HG03196 (cell line): ENCODE results near the gene ITPRID2.
"Not testable (repeated sequence)": the region's sequence is repeated elsewhere in the genome, so short reads cannot be mapped to it uniquely, and the experiment has no call there.

Source experiments
- ATAC-seq: cut with Tn5 transposase; IDR thresholded peaks from one replicate; pipeline ENCODE4 v1.9.1; 2021; ENCODE audit not compliant: unreplicated experiment

The ITPRID2 gene

DNA sequence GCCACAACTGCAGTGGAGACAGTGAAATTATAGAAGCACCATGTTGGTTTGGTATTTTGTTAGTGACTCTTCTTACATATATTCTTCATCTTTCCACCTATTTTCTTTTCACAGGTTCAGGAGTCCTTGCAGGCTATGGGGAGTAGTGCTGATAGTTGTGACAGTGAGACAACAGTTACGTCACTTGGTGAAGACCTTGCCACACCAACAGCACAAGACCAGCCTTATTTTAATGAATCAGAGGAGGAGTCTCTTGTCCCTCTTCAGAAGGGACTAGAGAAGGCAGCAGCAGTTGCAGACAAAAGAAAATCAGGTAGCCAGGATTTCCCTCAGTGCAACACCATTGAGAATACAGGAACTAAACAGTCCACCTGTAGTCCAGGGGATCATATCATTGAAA lies 23.6 kb downstream of the ITPRID2 start:
- ATAC-seq: no peak

GRCh38 chr2:181916726-181917718 lies 25.5 kb downstream of the ITPRID2 start:
- ATAC-seq: no peak

DNA sequence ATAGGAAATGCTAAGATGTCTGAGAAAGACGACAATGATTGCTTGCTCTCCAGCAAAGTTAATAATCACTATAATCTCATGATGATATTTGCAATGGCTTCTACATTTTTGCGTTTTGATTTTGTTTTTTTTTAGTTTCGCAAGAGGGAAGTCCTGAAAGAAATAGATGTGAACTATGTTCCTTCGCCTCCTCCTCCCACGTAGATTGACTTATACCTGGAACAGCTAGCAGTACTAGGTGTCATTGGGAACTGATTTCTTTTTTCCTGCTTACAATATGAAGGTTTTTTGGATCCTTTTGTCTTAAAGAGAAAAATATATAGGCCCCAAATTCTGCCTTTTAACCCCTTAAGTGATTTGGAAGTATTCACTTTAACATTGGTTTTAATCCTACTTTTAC lies 26.7 kb downstream of the ITPRID2 start:
- no peak for ATAC-seq

GRCh38 chr2:181923121-181923520 lies 31.6 kb downstream of the ITPRID2 start:
- ATAC-seq: no peak

DNA sequence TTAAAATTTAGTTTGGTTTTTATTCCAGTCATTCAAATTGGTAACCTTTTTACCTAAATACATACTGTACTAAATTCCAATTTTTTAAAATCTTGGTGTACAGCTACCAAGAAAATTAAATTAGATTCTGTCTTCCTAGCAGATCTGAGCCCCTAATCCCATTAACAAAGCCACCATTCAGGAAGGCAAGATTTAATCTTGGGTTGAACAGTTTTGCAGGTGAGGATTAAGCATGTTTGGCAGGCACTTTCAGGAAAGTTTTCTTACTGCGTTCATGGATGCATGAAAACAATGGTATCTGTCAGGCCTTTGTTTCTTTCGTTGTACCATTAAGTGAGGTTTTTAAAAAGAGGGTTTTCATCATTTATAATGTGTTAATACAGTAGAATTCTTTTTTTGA lies 32.8 kb downstream of the ITPRID2 start:
- ATAC-seq: no peak

- ATAC-seq: no peak
Observed at GRCh38 chr2:181934694-181935093, 43.2 kb downstream of the ITPRID2 start.

DNA sequence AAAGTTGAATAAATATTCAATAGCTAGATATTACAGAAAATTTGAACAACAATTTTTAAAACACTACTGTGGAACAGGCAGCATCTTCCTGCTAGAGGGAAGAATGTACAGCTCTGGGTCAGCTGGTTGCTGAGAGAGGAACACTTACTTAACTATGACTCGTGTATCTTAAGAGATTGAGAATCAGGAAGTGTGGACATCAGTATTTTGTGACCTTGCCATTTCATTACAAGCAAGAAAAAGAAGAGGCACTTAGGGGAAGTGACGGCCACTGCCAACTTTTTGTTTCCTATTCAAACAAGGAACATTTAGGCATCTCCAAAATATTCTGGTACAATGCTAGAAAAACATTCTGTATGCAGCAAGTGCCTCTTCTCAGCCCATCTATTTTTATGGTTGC lies 45.9 kb downstream of the ITPRID2 start:
- no peak for ATAC-seq

DNA sequence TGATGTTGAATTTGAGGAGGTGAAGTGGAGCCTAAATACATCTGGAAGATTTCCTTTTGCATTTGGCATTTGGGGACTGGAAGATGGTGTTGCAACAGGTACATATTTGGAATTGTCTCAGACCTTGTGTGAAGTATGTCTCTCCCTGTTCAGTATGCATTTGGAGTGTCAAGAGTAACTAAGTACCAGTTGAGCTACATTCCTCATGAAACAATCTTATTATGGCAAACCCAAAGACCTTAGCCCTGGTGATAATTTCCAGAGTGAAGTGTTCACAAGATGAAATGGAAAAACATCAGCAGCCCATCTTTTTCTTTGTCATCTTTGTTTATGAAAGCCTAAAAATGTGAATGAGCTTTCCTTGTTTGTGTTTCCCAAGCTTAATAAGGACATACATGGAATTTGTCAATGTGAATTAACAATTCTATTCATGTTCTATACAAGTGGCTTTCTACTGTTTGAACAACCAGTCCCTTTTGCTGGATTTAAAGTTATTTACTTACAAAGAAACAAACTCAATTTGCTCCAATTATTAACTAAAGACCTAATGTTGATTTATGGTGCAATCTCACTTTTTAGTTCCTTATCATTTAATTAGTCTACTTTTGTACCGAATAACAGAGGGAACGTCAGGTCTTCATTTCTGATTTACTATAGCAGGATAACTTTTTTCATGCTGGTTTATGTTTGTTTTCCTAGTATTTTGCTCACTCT lies 52.0 kb downstream of the ITPRID2 start:
- ATAC-seq: no peak

DNA sequence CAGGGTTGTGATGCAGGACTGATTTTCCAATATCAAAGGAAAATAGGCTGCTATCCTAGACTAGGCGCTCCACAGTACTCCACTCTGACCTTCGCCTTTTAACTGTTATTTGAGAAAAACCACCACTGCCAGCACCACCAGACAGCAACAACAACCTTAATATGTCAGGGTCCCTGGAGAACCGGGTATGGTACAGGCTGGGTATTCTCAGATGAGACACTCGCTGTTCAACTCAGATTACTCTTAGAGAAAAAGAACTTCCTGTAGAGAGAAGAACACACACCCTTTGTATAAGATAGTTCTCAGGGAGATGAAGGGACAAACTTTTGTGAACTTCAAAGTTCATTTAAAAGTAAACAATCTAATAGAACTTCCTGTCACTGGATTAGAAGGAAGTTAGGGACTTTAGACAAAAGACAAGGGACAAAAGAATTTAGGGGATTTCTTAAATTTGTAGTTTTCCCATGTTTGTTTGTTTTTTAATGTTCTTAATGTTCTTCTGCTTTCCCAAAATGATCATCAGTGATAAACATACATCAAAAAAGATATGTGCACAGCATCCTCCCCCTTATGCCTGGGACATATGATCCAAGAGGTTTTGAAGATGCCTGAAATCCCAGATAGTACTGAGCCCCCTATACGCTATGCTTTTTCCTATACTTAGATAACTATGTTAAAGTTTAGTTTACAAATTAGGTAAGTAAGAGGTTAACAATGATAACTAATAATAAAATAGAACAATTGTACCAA lies 52.8 kb downstream of the ITPRID2 start:
- no peak for ATAC-seq

- ATAC-seq: no peak
Observed at GRCh38 chr2:181944914-181945291, 53.4 kb downstream of the ITPRID2 start.

- no peak for ATAC-seq
Observed at GRCh38 chr2:181946444-181947127, 55.1 kb downstream of the ITPRID2 start.

DNA sequence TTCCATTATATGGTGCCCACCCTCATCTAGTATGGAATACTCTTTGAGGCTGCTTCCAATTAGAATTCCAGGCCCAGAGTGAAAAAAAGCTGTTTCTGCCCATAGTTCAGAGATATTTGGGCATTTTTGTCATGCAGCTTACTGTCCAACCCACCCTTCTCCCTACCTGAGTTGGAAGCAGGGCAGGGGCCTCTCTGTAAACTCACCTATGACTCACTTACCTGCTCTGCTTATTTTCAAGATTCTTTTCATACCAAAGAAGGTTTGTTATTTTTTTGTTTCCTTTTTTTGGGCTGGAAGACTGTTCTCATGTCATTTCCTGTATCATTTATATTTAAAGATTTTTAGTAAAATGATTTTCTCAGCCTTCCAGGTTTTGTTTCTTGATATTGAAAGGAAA lies 55.7 kb downstream of the ITPRID2 start:
- ATAC-seq: no peak

DNA sequence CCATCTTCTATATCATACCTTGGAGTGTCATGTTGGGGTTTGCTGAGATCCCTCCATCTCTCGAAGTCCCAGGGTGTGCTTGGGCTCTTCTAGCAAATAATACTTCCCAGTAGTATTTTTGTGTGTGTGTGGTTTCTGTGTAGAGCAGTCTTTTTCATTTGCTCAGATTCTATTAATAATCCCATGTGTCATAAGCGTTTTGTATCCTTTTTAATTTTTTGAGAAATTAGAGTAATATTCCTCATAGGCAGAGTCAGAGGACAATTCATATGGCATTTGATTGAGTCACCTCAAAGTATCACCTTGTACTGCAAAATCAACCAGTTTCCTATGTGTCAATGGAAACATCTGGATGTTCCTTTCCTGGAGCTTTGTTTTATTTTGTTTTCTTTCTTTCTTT lies 56.7 kb downstream of the ITPRID2 start:
- no peak for ATAC-seq

GRCh38 chr2:181949047-181949446 lies 57.5 kb downstream of the ITPRID2 start:
- ATAC-seq: no peak

DNA sequence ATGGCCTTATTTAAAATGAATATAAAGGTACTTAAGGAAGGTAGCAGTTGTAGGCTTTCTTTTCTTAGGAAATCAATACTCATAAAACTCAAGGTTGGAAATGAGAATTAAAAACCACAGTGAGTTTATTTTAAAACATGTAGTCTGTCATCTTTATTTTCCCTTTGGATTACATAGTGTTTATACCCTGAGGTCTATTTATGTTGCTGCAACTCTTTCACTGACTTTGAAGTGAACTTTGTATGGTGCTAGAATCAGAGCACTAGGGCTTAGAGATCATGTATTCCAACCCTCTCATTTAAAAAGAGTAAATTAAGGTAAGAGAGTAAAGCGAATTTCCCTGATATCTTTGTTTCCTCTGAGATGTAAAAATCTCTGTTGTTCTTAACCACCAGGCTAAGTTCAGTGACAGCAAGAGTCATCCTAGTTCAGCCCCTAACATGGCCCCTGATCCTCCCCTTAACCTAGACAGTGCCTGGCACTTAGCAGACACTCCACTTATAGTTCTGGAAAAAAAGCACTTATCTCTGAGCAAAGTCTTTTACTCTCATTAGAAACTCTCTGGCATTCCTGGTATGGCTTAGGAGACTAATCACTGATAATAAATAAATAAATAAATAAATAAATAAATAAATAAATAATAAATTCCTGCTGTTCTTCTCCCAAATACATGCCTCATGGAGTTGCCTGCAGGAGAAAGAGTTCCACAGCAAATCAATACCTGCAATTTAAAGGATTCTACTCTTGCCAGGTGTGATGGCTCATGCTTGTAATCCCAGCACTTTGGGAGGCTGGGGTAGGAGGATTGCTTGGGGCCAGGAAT lies 61.1 kb downstream of the ITPRID2 start:
- no peak for ATAC-seq

DNA sequence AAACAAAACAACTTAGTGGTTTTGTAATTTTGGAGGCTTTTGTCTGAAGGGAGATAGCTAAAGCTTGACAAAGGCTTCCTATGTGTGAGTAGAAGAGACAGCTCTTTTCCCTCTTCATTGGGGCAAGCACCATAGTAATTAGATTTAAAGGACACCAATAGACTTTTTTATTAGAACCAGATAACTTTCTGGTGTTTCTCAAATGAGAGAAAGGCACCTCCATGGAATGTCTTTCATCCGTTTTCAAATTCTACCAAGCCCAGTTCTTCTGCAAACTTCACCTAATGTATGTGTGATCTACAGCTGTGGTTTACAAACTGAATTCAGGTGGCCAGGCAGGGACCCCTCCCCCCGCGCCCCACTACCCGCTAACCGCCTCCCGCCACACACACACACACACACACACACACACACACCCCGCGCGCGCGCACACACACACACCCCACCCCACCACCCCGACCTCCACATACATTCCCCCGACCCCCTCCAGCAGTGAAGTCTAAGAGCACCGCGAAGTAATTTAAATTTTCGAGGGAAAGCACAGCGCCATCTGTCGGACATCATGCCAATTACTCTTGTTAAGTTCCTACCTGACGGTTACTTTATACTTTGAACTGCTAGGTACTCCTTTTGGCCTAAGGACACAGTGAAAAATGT lies 62.5 kb downstream of the ITPRID2 start:
- peak; percentile 67 for ATAC-seq

GRCh38 chr2:181954538-181954883 lies 63.0 kb downstream of the ITPRID2 start:
- peak; percentile 18 for ATAC-seq

DNA sequence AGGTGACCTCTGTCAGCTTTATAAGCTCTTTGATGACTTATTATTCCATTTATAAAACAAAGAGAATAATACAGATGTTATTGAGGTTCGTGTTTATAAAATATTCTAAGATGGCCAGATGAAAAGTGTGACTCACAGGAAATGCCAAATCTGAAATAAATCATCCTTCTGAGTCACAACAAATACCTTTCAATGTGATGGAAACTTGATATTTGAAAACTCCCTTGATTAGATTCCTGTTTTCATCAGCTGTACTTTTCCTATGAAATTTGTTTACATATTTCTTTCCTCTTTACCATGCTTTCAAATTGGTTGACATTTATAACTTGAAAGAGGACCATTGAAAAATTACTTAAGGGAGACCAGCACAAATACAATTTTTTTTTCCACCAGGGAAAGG lies 63.5 kb downstream of the ITPRID2 start:
- ATAC-seq: no peak

GRCh38 chr2:181955866-181956265 lies 64.3 kb downstream of the ITPRID2 start:
- ATAC-seq: not testable (repeated sequence)

- no peak for ATAC-seq
Observed at GRCh38 chr2:181957668-181958067, 66.1 kb downstream of the ITPRID2 start.
